ENCODE results near the gene TFR2. TPM values are rescaled to one million over a fixed set of nuclear protein-coding genes. Genes with fewer than 3 reads are reported as not detected.

The TFR2 gene
- total RNA-seq, 1 experiment from 2014 or later: 11.8 TPM

DNA sequence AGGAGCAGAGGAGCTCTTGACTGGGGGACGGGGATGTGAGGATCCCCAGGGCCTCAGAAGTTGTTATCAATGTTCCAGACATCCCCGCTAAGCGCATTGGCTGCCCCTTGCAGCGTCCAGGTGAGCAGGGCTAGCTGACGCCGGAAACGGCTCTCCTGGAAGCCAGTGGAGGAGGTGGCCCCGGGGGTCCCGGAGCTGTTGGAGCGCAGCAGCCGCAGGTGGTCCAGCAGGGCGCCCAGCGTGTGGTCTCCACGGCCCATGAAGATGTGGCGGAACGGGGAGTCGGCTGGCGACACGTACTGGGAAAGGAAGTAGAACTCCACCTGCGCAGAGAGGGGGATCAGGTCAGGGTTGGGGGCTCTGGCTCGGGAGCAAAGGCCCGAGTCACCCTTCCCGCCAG lies 20.5 kb downstream of the TFR2 start:
- no peak overlapping the region for H3K9ac ChIP-seq (ENCODE audit: low read length)
- no peaks in the 10 kb centered on the region for H3K79me2 ChIP-seq (ENCODE audit: insufficient read depth, low read length)
- no TSS peak for BruUV-seq (replicated peaks)
- peaks cover 0 to 8% of the 10 kb centered on the region in 2 experiments; a peak in 2 of 4 replicates for H3K4me1 ChIP-seq (ENCODE audit: control insufficient read depth in 1 of 2, insufficient read depth in 2 of 2, low read length in 2 of 2)
- ATAC-seq (no peak), DNase-seq (ENCODE audit: low read depth, low spot score) (no peak)
- no peak for TF ChIP-seq SIN3A (IDR thresholded peaks at IDR 0.05; ENCODE audit: low read depth)
- TF ChIP-seq ZFX (IDR thresholded peaks at IDR 0.05): no peak
- no peak for TF ChIP-seq SP1 (IDR thresholded peaks at IDR 0.05; ENCODE audit: low read depth)
- no peak for TF ChIP-seq FOSL1 (IDR thresholded peaks at IDR 0.05; ENCODE audit: low read depth)
- TF ChIP-seq, protein P1, sequence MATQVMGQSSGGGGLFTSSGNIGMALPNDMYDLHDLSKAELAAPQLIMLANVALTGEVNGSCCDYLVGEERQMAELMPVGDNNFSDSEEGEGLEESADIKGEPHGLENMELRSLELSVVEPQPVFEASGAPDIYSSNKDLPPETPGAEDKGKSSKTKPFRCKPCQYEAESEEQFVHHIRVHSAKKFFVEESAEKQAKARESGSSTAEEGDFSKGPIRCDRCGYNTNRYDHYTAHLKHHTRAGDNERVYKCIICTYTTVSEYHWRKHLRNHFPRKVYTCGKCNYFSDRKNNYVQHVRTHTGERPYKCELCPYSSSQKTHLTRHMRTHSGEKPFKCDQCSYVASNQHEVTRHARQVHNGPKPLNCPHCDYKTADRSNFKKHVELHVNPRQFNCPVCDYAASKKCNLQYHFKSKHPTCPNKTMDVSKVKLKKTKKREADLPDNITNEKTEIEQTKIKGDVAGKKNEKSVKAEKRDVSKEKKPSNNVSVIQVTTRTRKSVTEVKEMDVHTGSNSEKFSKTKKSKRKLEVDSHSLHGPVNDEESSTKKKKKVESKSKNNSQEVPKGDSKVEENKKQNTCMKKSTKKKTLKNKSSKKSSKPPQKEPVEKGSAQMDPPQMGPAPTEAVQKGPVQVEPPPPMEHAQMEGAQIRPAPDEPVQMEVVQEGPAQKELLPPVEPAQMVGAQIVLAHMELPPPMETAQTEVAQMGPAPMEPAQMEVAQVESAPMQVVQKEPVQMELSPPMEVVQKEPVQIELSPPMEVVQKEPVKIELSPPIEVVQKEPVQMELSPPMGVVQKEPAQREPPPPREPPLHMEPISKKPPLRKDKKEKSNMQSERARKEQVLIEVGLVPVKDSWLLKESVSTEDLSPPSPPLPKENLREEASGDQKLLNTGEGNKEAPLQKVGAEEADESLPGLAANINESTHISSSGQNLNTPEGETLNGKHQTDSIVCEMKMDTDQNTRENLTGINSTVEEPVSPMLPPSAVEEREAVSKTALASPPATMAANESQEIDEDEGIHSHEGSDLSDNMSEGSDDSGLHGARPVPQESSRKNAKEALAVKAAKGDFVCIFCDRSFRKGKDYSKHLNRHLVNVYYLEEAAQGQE (IDR thresholded peaks at IDR 0.05; ENCODE audit: low read depth): no peak
- TF ChIP-seq RAD21 (IDR thresholded peaks at IDR 0.05; ENCODE audit: low read depth): no peak
- TF ChIP-seq, protein P2, sequence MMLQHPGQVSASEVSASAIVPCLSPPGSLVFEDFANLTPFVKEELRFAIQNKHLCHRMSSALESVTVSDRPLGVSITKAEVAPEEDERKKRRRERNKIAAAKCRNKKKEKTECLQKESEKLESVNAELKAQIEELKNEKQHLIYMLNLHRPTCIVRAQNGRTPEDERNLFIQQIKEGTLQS (IDR thresholded peaks at IDR 0.05): no peak
- no peak for TF ChIP-seq YY1 (IDR thresholded peaks at IDR 0.05; ENCODE audit: extremely low read depth, insufficient replicate concordance, low read depth, low read length)
- TF ChIP-seq EZH2phosphoT487 (IDR thresholded peaks at IDR 0.05; ENCODE audit: borderline replicate concordance): no peak
- no peak for TF ChIP-seq ELF1 (IDR thresholded peaks at IDR 0.05; ENCODE audit: borderline replicate concordance, low read depth)
- TF ChIP-seq TCF7L2 (IDR thresholded peaks at IDR 0.05; ENCODE audit: borderline replicate concordance, extremely low read depth, insufficient read depth, insufficient read length): no peak
- TF ChIP-seq, protein P3, sequence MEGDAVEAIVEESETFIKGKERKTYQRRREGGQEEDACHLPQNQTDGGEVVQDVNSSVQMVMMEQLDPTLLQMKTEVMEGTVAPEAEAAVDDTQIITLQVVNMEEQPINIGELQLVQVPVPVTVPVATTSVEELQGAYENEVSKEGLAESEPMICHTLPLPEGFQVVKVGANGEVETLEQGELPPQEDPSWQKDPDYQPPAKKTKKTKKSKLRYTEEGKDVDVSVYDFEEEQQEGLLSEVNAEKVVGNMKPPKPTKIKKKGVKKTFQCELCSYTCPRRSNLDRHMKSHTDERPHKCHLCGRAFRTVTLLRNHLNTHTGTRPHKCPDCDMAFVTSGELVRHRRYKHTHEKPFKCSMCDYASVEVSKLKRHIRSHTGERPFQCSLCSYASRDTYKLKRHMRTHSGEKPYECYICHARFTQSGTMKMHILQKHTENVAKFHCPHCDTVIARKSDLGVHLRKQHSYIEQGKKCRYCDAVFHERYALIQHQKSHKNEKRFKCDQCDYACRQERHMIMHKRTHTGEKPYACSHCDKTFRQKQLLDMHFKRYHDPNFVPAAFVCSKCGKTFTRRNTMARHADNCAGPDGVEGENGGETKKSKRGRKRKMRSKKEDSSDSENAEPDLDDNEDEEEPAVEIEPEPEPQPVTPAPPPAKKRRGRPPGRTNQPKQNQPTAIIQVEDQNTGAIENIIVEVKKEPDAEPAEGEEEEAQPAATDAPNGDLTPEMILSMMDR (IDR thresholded peaks at IDR 0.05 in 2 of 3, conservative IDR thresholded peaks at IDR 0.05 in 1 of 3; ENCODE audit: borderline replicate concordance in 1 of 3, insufficient read depth in 1 of 3, low read depth in 2 of 3, low read length in 2 of 3): no peak
- TF ChIP-seq JUND (IDR thresholded peaks at IDR 0.05): no peak
- TF ChIP-seq, protein P4, sequence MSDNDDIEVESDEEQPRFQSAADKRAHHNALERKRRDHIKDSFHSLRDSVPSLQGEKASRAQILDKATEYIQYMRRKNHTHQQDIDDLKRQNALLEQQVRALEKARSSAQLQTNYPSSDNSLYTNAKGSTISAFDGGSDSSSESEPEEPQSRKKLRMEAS (IDR thresholded peaks at IDR 0.05): no peak
- TF ChIP-seq EGR1 (IDR thresholded peaks at IDR 0.05; ENCODE audit: low read depth): no peak
- TF ChIP-seq EZH2 (IDR thresholded peaks at IDR 0.05): no peak
- no peak for TF ChIP-seq ZNF274 (IDR thresholded peaks at IDR 0.05; ENCODE audit: low read depth, low read length)
- no peak for TF ChIP-seq POLR2A (IDR thresholded peaks at IDR 0.05; ENCODE audit: borderline replicate concordance, extremely low read depth, insufficient read depth, insufficient read length)
- ChIA-PET RAD21 (ENCODE audit: low non-redundant PET in 1 of 2, low total read pairs in 2 of 2, uncharacterized antibody in 2 of 2, unreplicated experiment in 2 of 2) (no interaction called here), CTCF (no interaction called here), POLR2A (no interaction called here)
- intact Hi-C loops (cut with micrococcal nuclease): no loop called here
- no peak overlapping the region for H3K27ac ChIP-seq (ENCODE audit: low read depth, low read length)
- no peak overlapping the region for H2AFZ ChIP-seq (ENCODE audit: low read depth, low read length, poor library complexity, severe bottlenecking)
- H3K27me3 ChIP-seq (ENCODE audit: insufficient read depth, low read length): no peaks in the 10 kb centered on the region
- H3K4me3 ChIP-seq (replicated peaks in 1 of 2; ENCODE audit: low read depth in 1 of 2, low read length in 2 of 2): no peak overlapping the region
- no peaks in the 10 kb centered on the region for H4K20me1 ChIP-seq (ENCODE audit: insufficient read depth)
- no peak overlapping the region for H3K4me2 ChIP-seq (ENCODE audit: low read length)
- no peaks in the 10 kb centered on the region for H3K9me3 ChIP-seq (ENCODE audit: control insufficient read depth in 1 of 2, insufficient read depth in 1 of 2, low read depth in 1 of 2, low read length in 2 of 2)
- H3K36me3 ChIP-seq (ENCODE audit: control insufficient read depth in 1 of 2, insufficient read depth in 2 of 2, low read length in 2 of 2): no peaks in the 10 kb centered on the region
- no peaks in the 10 kb centered on the region for H3K9me2 ChIP-seq (ENCODE audit: insufficient read depth)

All from HCT116 (cell line).